K562 (cell line): ENCODE measurements around the gene TRPV5. TPM values are rescaled to one million over a fixed set of nuclear protein-coding genes. Genes with fewer than 3 reads are reported as not detected.

Experiments
- CBX1 ChIP-seq: sonication (generic); IDR thresholded peaks from 2 replicates; pipeline ENCODE4 v1.6.1; 2016; ENCODE audit warnings: antibody characterized with exemption, low read depth, mild to moderate bottlenecking
- GATA2 ChIP-seq: sonication (generic); formaldehyde crosslinking; IDR thresholded peaks from 2 replicates; pipeline ENCODE4 v1.4.0; 2020; ENCODE audit warnings: mild to moderate bottlenecking, missing genetic modification reagents
- HLTF ChIP-seq: fragments of 450-650 bp; IDR thresholded peaks from 2 replicates; pipeline ENCODE4 v1.6.1; 2016
- KDM1A ChIP-seq, 2 experiments: fragments of 450-650 bp; IDR thresholded peaks; 2 replicates each; pipeline ENCODE4 v1.6.1; 2016; ENCODE audit warnings: mild to moderate bottlenecking in 2 of 2
- KLF10 ChIP-seq: fragments of 250-450 bp; sonication (Bioruptor Pico); IDR thresholded peaks from 2 replicates; pipeline ENCODE4 v1.6.1; 2021; ENCODE audit warnings: matching md5 sums
- KLF6 ChIP-seq: fragments of 250-450 bp; sonication (Bioruptor Pico); IDR thresholded peaks from 2 replicates; pipeline ENCODE4 v1.4.0; 2020; ENCODE audit warnings: mild to moderate bottlenecking, moderate library complexity, borderline replicate concordance
- SRSF9 ChIP-seq: fragments of 200-400 bp; formaldehyde crosslinking; IDR thresholded peaks from 2 replicates; pipeline ENCODE4 v1.6.1; 2017; ENCODE audit warnings: low read depth, low read length, borderline replicate concordance
- ZBTB1 ChIP-seq: sonication (generic); formaldehyde crosslinking; IDR thresholded peaks from 2 replicates; pipeline ENCODE4 v1.8.1; 2023; ENCODE audit warnings: missing genetic modification reagents, low read depth, mild to moderate bottlenecking, borderline replicate concordance
- ZKSCAN1 ChIP-seq: fragments of 150-350 bp; IDR thresholded peaks from 2 replicates; pipeline ENCODE4 v1.6.1; 2016; ENCODE audit warnings: low read depth, low read length
- ZNF133 ChIP-seq: fragments of 250-450 bp; sonication (Bioruptor Pico); IDR thresholded peaks from 2 replicates; pipeline ENCODE4 v1.4.0; 2020; ENCODE audit warnings: mild to moderate bottlenecking
- ZNF408 ChIP-seq: fragments of 250-450 bp; sonication (Bioruptor Pico); IDR thresholded peaks from 2 replicates; pipeline ENCODE4 v1.4.0; 2020; ENCODE audit warnings: low read depth, mild to moderate bottlenecking, moderate library complexity
- polyA plus RNA-seq, 8 experiments: library from polyadenylated mRNA; depleted of rRNA in 4 of 8; stranded (reverse) in 5 of 8; unstranded in 3 of 8; fragments of >200 nt; fragmentation: Nextera tagmentation in 2 of 8; fragmentation: Illumina TruSeq in 1 of 8; extraction: Ambion mirVana in 2 of 8; extraction: Trizol in 1 of 8; gene quantifications; 2 replicates each; pipeline versions ENCODE4 v1.2.1 to v1.2.3, GENCODE V29; 2011 to 2014; ENCODE audit warnings: inconsistent platforms in 1 of 8, missing spikeins in 1 of 8
- total RNA-seq, 7 experiments: library from RNA; depleted of rRNA in 6 of 7; stranded (reverse); fragments of >200 nt in 6 of 7; fragmentation: Illumina TruSeq in 2 of 7; extraction: Trizol in 2 of 7; gene quantifications; 2 replicates each; pipeline versions ENCODE4 v1.2.1 to v1.2.3, GENCODE V29; 2011 to 2021; ENCODE audit warnings: low replicate concordance in 1 of 7
- TF ChIP-seq, protein P1 (sequence below): fragments of 150-350 bp; conservative IDR thresholded peaks from 2 replicates; pipeline ENCODE4 v1.6.1; 2014; ENCODE audit warnings: low read length
- TF ChIP-seq, protein P2 (sequence below), 2 experiments: IDR thresholded peaks in 1 of 2; conservative IDR thresholded peaks in 1 of 2; 2 replicates each; pipeline ENCODE4 v1.6.1; 2016; ENCODE audit warnings: low read depth in 2 of 2, mild to moderate bottlenecking in 1 of 2, missing compliant biosample characterization in 1 of 2, missing genetic modification characterization in 1 of 2, moderate library complexity in 1 of 2
- TF ChIP-seq, protein P3 (sequence below), 2 experiments: fragments of 450-650 bp in 1 of 2; IDR thresholded peaks; 2 replicates each; pipeline ENCODE4 v1.6.1; 2011 to 2017; ENCODE audit warnings: low read depth in 2 of 2, antibody characterized with exemption in 1 of 2, borderline replicate concordance in 1 of 2, low read length in 1 of 2, mild to moderate bottlenecking in 1 of 2, mixed read lengths in 1 of 2; ENCODE audit not compliant: control insufficient read depth in 1 of 2
- TF ChIP-seq, protein P4 (sequence below): fragments of 250-450 bp; sonication (Bioruptor Pico); IDR thresholded peaks from 2 replicates; pipeline ENCODE4 v1.4.0; 2020; ENCODE audit warnings: mild to moderate bottlenecking
- TF ChIP-seq, protein P5 (sequence below): fragments of 450-650 bp; IDR thresholded peaks from 2 replicates; pipeline ENCODE4 v1.6.1; 2014; ENCODE audit warnings: low read depth, mild to moderate bottlenecking, moderate library complexity, borderline replicate concordance

The TRPV5 gene
- total and polyA plus RNA-seq, 9 of the 15 experiments (the other 6 are each of a cell fraction or from before 2014, with no cell fraction given), result not detected

DNA sequence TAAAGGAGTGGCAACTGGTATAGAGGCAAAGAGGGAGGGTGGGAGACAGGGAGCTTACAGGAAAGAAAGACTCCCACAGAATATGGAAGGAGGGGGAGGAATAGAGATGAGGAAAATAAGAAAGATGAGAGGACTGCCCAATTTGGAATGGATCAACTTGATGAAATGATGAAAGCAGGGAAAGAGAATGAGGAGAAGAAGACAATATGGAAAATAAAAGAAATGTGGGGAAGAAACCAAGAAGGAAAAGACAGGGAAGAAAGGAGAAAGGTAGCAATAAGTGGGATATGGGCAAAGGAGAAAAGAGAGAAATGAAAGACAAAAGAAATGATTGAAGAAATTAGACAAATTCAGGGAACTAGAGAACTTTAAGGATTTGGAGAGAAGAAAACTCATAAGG lies 25.7 kb upstream of the TRPV5 start (continued):
- TF ChIP-seq ZNF133 (CRISPR knock-in tag) (no peak), GATA2 (CRISPR knock-in tag) (no peak), SRSF9 (no peak), KLF10 (CRISPR knock-in tag) (no peak), CBX1 (no peak), ZNF408 (CRISPR knock-in tag) (no peak), ZBTB1 (CRISPR knock-in tag) (no peak), KLF6 (CRISPR knock-in tag) (no peak), KDM1A (IDR thresholded peaks at IDR 0.05) (no peak), HLTF (peak; percentile 38; the same call in 1 of the 2 replicates), ZKSCAN1 (no peak)
- TF ChIP-seq, protein P1, sequence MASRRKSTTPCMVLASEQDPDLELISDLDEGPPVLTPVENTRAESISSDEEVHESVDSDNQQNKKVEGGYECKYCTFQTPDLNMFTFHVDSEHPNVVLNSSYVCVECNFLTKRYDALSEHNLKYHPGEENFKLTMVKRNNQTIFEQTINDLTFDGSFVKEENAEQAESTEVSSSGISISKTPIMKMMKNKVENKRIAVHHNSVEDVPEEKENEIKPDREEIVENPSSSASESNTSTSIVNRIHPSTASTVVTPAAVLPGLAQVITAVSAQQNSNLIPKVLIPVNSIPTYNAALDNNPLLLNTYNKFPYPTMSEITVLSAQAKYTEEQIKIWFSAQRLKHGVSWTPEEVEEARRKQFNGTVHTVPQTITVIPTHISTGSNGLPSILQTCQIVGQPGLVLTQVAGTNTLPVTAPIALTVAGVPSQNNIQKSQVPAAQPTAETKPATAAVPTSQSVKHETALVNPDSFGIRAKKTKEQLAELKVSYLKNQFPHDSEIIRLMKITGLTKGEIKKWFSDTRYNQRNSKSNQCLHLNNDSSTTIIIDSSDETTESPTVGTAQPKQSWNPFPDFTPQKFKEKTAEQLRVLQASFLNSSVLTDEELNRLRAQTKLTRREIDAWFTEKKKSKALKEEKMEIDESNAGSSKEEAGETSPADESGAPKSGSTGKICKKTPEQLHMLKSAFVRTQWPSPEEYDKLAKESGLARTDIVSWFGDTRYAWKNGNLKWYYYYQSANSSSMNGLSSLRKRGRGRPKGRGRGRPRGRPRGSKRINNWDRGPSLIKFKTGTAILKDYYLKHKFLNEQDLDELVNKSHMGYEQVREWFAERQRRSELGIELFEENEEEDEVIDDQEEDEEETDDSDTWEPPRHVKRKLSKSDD, result no peak
- TF ChIP-seq, protein P2, sequence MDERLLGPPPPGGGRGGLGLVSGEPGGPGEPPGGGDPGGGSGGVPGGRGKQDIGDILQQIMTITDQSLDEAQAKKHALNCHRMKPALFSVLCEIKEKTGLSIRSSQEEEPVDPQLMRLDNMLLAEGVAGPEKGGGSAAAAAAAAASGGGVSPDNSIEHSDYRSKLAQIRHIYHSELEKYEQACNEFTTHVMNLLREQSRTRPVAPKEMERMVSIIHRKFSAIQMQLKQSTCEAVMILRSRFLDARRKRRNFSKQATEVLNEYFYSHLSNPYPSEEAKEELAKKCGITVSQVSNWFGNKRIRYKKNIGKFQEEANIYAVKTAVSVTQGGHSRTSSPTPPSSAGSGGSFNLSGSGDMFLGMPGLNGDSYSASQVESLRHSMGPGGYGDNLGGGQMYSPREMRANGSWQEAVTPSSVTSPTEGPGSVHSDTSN (CRISPR knock-in tag; IDR thresholded peaks at IDR 0.05; ENCODE audit: low read depth), result no peak
- TF ChIP-seq, protein P2 (tag; conservative IDR thresholded peaks at IDR 0.05; ENCODE audit: low read depth), result no peak
- TF ChIP-seq, protein P3, sequence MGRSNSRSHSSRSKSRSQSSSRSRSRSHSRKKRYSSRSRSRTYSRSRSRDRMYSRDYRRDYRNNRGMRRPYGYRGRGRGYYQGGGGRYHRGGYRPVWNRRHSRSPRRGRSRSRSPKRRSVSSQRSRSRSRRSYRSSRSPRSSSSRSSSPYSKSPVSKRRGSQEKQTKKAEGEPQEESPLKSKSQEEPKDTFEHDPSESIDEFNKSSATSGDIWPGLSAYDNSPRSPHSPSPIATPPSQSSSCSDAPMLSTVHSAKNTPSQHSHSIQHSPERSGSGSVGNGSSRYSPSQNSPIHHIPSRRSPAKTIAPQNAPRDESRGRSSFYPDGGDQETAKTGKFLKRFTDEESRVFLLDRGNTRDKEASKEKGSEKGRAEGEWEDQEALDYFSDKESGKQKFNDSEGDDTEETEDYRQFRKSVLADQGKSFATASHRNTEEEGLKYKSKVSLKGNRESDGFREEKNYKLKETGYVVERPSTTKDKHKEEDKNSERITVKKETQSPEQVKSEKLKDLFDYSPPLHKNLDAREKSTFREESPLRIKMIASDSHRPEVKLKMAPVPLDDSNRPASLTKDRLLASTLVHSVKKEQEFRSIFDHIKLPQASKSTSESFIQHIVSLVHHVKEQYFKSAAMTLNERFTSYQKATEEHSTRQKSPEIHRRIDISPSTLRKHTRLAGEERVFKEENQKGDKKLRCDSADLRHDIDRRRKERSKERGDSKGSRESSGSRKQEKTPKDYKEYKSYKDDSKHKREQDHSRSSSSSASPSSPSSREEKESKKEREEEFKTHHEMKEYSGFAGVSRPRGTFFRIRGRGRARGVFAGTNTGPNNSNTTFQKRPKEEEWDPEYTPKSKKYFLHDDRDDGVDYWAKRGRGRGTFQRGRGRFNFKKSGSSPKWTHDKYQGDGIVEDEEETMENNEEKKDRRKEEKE (IDR thresholded peaks at IDR 0.05; ENCODE audit: borderline replicate concordance in 1 of 2, control insufficient read depth in 1 of 2, low read depth in 2 of 2, low read length in 1 of 2), result no peak
- TF ChIP-seq, protein P4, sequence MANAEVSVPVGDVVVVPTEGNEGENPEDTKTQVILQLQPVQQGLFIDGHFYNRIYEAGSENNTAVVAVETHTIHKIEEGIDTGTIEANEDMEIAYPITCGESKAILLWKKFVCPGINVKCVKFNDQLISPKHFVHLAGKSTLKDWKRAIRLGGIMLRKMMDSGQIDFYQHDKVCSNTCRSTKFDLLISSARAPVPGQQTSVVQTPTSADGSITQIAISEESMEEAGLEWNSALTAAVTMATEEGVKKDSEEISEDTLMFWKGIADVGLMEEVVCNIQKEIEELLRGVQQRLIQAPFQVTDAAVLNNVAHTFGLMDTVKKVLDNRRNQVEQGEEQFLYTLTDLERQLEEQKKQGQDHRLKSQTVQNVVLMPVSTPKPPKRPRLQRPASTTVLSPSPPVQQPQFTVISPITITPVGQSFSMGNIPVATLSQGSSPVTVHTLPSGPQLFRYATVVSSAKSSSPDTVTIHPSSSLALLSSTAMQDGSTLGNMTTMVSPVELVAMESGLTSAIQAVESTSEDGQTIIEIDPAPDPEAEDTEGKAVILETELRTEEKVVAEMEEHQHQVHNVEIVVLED (CRISPR knock-in tag), result no peak
- TF ChIP-seq, protein P5, sequence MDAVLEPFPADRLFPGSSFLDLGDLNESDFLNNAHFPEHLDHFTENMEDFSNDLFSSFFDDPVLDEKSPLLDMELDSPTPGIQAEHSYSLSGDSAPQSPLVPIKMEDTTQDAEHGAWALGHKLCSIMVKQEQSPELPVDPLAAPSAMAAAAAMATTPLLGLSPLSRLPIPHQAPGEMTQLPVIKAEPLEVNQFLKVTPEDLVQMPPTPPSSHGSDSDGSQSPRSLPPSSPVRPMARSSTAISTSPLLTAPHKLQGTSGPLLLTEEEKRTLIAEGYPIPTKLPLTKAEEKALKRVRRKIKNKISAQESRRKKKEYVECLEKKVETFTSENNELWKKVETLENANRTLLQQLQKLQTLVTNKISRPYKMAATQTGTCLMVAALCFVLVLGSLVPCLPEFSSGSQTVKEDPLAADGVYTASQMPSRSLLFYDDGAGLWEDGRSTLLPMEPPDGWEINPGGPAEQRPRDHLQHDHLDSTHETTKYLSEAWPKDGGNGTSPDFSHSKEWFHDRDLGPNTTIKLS, result no peak
